Sigmoid colon (tissue), 7 donors: ENCODE measurements around the gene UVRAG. TPM values are rescaled to one million over a fixed set of nuclear protein-coding genes. Genes with fewer than 3 reads are reported as not detected.

Experiments
- DNase-seq: peaks from one replicate; pipeline ENCODE4 v3.0.0-alpha.2; 2019
- H3K27ac ChIP-seq, 4 donors: fragments of 200-600 bp; sonication (generic); one replicate each; pipeline ENCODE4 v1.5.1; 2016 to 2019; ENCODE audit warnings: mild to moderate bottlenecking in 1 of 4
- H3K27me3 ChIP-seq, 3 donors: fragments of 200-600 bp; sonication (generic); one replicate each; pipeline ENCODE4 v1.5.1; 2019; ENCODE audit warnings: mild to moderate bottlenecking in 1 of 3
- H3K36me3 ChIP-seq, 4 donors: fragments of 200-600 bp; sonication (generic); one replicate each; pipeline ENCODE4 v1.5.1; 2016 to 2019
- H3K4me1 ChIP-seq, 4 donors: fragments of 200-600 bp; sonication (generic); one replicate each; pipeline ENCODE4 v1.5.1; 2017 to 2019
- H3K4me3 ChIP-seq, 4 donors: fragments of 200-600 bp; sonication (generic); one replicate each; pipeline ENCODE4 v1.5.1; 2017 to 2019; ENCODE audit warnings: mild to moderate bottlenecking in 2 of 4, moderate library complexity in 1 of 4
- H3K9me3 ChIP-seq, 4 donors: fragments of 200-600 bp in 3 of 4; sonication (generic) in 3 of 4; one replicate each; pipeline versions ENCODE4 v1.5.1 to v1.6.1; 2013 to 2019
- CTCF ChIP-seq, 4 experiments: fragments of 450-650 bp in 3 of 4; fragments of 200-600 bp in 1 of 4; IDR thresholded peaks; one replicate each; pipeline ENCODE4 v1.5.1; 2016 to 2019; ENCODE audit warnings: antibody characterized with exemption in 4 of 4, mild to moderate bottlenecking in 3 of 4, moderate library complexity in 2 of 4
- EP300 ChIP-seq, 4 donors: sonication (generic); formaldehyde crosslinking; IDR thresholded peaks; one replicate each; pipeline ENCODE4 v1.6.1; 2017; ENCODE audit warnings: antibody characterized with exemption in 4 of 4
- POLR2A ChIP-seq, 2 donors: fragments of 450-650 bp; IDR thresholded peaks; one replicate each; pipeline ENCODE4 v1.6.1; 2016; ENCODE audit warnings: antibody characterized with exemption in 2 of 2, mild to moderate bottlenecking in 2 of 2, moderate library complexity in 2 of 2
- POLR2AphosphoS5 ChIP-seq, 4 donors: sonication (generic); formaldehyde crosslinking; IDR thresholded peaks; one replicate each; pipeline ENCODE4 v1.6.1; 2017; ENCODE audit warnings: antibody characterized with exemption in 4 of 4
- WGBS, 2 donors: extraction: QIAGEN DNeasy Blood & Tissue Kit; methylation state at CpG; one replicate each; pipeline ENCODE4 v1.1.7; 2013; 5-methylcytosine and 5-hydroxymethylcytosine counted together
- intact Hi-C: fragments of 100-400 bp; cut with DNase I; formaldehyde crosslinking; loops from one replicate; pipeline ENCODE4 v1.15.1; 2023
- polyA plus RNA-seq, 3 donors: library from polyadenylated mRNA; stranded (reverse); fragments of 200-250 nt; gene quantifications; one replicate each; pipeline ENCODE4 v1.2.3, GENCODE V29; 2013
- total RNA-seq, 4 donors: library from RNA; depleted of rRNA; stranded (reverse); fragments of >200 nt; gene quantifications; one replicate each; pipeline ENCODE4 v1.1.0, GENCODE V29; 2016
- donor health status: healthy with polysubstance abuse.
- donor health status: Bipolar disorder and iron deficiency.
- donor health status: healthy.

UVRAG gene
- total and polyA plus RNA-seq, 7 donors = 4.9 to 43.2 (median 29.3) TPM

- 45 to 50% methylated on average over 13 of the region's 13 CpGs for WGBS, 2 donors
- H3K4me1 ChIP-seq = peaks cover 0 to 11% (median 3%) of the 10 kb centered on the region in 4 donors
- H3K27me3 ChIP-seq = no peaks in the 10 kb centered on the region
- no peaks in the 10 kb centered on the region for H3K36me3 ChIP-seq
- peak overlapping the region in 2 of 4 donors; percentile 40 to 41 for H3K4me3 ChIP-seq
- TF ChIP-seq POLR2AphosphoS5 (IDR thresholded peaks at IDR 0.05) (no peak), CTCF (IDR thresholded peaks at IDR 0.05) (no peak), POLR2A (IDR thresholded peaks at IDR 0.05) (no peak), EP300 (IDR thresholded peaks at IDR 0.05) (no peak)
- intact Hi-C loops = loop anchor here (1.0 to 5.0 kb wide), 4 partner anchors 164 to 446 kb away; no protein-coding TSS in a partner anchor
- no peaks in the 10 kb centered on the region for H3K9me3 ChIP-seq
- no peak overlapping the region for H3K27ac ChIP-seq
- peak; percentile 51 for DNase-seq
Observed at GRCh38 chr11:76152741-76153570, 337.9 kb downstream of the UVRAG start.

GRCh38 chr11:76153571-76153923, 338.5 kb downstream of the UVRAG start:
- no peak for DNase-seq
- Histone ChIP-seq H3K27ac (no peak overlapping the region), H3K9me3 (no peaks in the 10 kb centered on the region), H3K27me3 (no peaks in the 10 kb centered on the region), H3K4me1 (peaks cover 0 to 11% (median 3%) of the 10 kb centered on the region in 4 donors), H3K36me3 (no peaks in the 10 kb centered on the region), H3K4me3 (no peak overlapping the region)
- intact Hi-C loops = loop anchor here (2.0 to 5.0 kb wide), 3 partner anchors 164 to 446 kb away; no protein-coding TSS in a partner anchor
- TF ChIP-seq CTCF (IDR thresholded peaks at IDR 0.05) (no peak), EP300 (IDR thresholded peaks at IDR 0.05) (no peak), POLR2A (IDR thresholded peaks at IDR 0.05) (no peak), POLR2AphosphoS5 (IDR thresholded peaks at IDR 0.05) (no peak)
- 74 to 89% methylated on average over 6 of the region's 6 CpGs for WGBS, 2 donors

- WGBS, 2 donors = 86% methylated on average over 11 of the region's 11 CpGs
- Histone ChIP-seq H3K4me3 (no peak overlapping the region), H3K9me3 (no peaks in the 10 kb centered on the region), H3K36me3 (no peaks in the 10 kb centered on the region), H3K27ac (no peak overlapping the region), H3K4me1 (peaks cover 0 to 11% (median 3%) of the 10 kb centered on the region in 4 donors), H3K27me3 (no peaks in the 10 kb centered on the region)
- intact Hi-C loops = no loop called here
- TF ChIP-seq POLR2AphosphoS5 (IDR thresholded peaks at IDR 0.05) (no peak), POLR2A (IDR thresholded peaks at IDR 0.05) (no peak), CTCF (IDR thresholded peaks at IDR 0.05) (no peak), EP300 (IDR thresholded peaks at IDR 0.05) (no peak)
- DNase-seq = no peak
Observed at GRCh38 chr11:76155500-76156227, 340.7 kb downstream of the UVRAG start.

- Histone ChIP-seq H3K4me1 (peaks cover 0 to 18% (median 13%) of the 10 kb centered on the region in 4 donors), H3K36me3 (no peaks in the 10 kb centered on the region), H3K27ac (no peak overlapping the region), H3K4me3 (no peak overlapping the region), H3K27me3 (no peaks in the 10 kb centered on the region), H3K9me3 (no peaks in the 10 kb centered on the region)
- 90 to 92% methylated on average over 12 of the region's 12 CpGs for WGBS, 2 donors
- intact Hi-C loops = no loop called here
- TF ChIP-seq POLR2AphosphoS5 (IDR thresholded peaks at IDR 0.05) = no peak
- no peak for TF ChIP-seq EP300 (IDR thresholded peaks at IDR 0.05)
- DNase-seq = no peak
Observed at GRCh38 chr11:76156971-76157427, 342.0 kb downstream of the UVRAG start.

GRCh38 chr11:76157891-76158290, 342.9 kb downstream of the UVRAG start:
- DNase-seq = no peak

More at GRCh38 chr11:76157891-76158290, 342.9 kb downstream of the UVRAG start:
- no peaks in the 10 kb centered on the region for H3K27me3 ChIP-seq
- no peaks in the 10 kb centered on the region for H3K9me3 ChIP-seq
- H3K4me3 ChIP-seq = no peak overlapping the region
- TF ChIP-seq CTCF (IDR thresholded peaks at IDR 0.05) (no peak), POLR2A (IDR thresholded peaks at IDR 0.05) (no peak), EP300 (IDR thresholded peaks at IDR 0.05) (no peak), POLR2AphosphoS5 (IDR thresholded peaks at IDR 0.05) (no peak)
- peaks cover 0 to 12% (median 10%) of the 10 kb centered on the region in 4 donors for H3K4me1 ChIP-seq
- H3K36me3 ChIP-seq = no peaks in the 10 kb centered on the region
- 87 to 88% methylated on average over 7 of the region's 7 CpGs for WGBS, 2 donors
- no peak overlapping the region for H3K27ac ChIP-seq
- intact Hi-C loops = no loop called here
